Measurements from ENCODE around the gene GABBR2. TPM values are rescaled to one million over a fixed set of nuclear protein-coding genes. Genes with fewer than 3 reads are reported as not detected.

The GABBR2 gene
- total and polyA plus RNA-seq, 2 of the 8 experiments (the other 6 are each of a cell fraction or from before 2014, with no cell fraction given) = 0.50 to 1.2 TPM

- no peak overlapping the region for H4K5ac ChIP-seq (ENCODE audit: insufficient read length, low read depth, low read length)
- no peak overlapping the region for H3K4me2 ChIP-seq (ENCODE audit: insufficient read depth in 1 of 2, low read depth in 2 of 2, low read length in 2 of 2)
- H2BK5ac ChIP-seq (ENCODE audit: low read depth, low read length) = no peak overlapping the region
- POLR2A ChIA-PET (ENCODE audit: partially characterized antibody) = no interaction called here
- no peak overlapping the region for H3K56ac ChIP-seq (replicated peaks; ENCODE audit: insufficient read length, low read depth, low read length)
- H3K23me2 ChIP-seq (ENCODE audit: low read depth, low read length) = no peaks in the 10 kb centered on the region
- no peak overlapping the region for H2BK20ac ChIP-seq (ENCODE audit: low read length)
- H3K18ac ChIP-seq (ENCODE audit: extremely low read depth, low read length) = no peak overlapping the region
- no peak overlapping the region for H3K4me3 ChIP-seq (ENCODE audit: extremely low read depth in 1 of 4, insufficient read depth in 2 of 4, low read depth in 3 of 4, low read length in 4 of 4)
- H3K4ac ChIP-seq (replicated peaks; ENCODE audit: insufficient read length, low read depth, low read length) = no peak overlapping the region
- H2AK5ac ChIP-seq (ENCODE audit: low read depth, low read length) = no peak overlapping the region
- H4K20me1 ChIP-seq (replicated peaks in 1 of 2; ENCODE audit: control insufficient read depth in 1 of 2, insufficient read depth in 2 of 2, low read length in 2 of 2) = no peaks in the 10 kb centered on the region
- no peaks in the 10 kb centered on the region; a peak in 1 of 7 replicates for H3K4me1 ChIP-seq (replicated peaks in 1 of 4; ENCODE audit: control insufficient read depth in 3 of 4, insufficient read depth in 4 of 4, low read length in 3 of 4)
- no peak overlapping the region for H2BK12ac ChIP-seq (ENCODE audit: low read depth, low read length)
- H3K14ac ChIP-seq (ENCODE audit: insufficient read length) = no peak overlapping the region
- H3K27ac ChIP-seq (ENCODE audit: low read depth, low read length) = no peak overlapping the region
- H3K79me1 ChIP-seq (ENCODE audit: low read depth, low read length) = no peaks in the 10 kb centered on the region
- peaks cover 0 to 7% (median 0%) of the 10 kb centered on the region in 4 experiments; a peak in 4 of 7 replicates for H3K27me3 ChIP-seq (replicated peaks in 1 of 4; ENCODE audit: control insufficient read depth in 3 of 4, extremely low read depth in 1 of 4, insufficient read depth in 3 of 4, low read length in 3 of 4)
- H3K79me2 ChIP-seq (ENCODE audit: control insufficient read depth in 1 of 2, insufficient read depth in 2 of 2, low read length in 2 of 2) = no peaks in the 10 kb centered on the region
- no peaks in the 10 kb centered on the region for H3K9me3 ChIP-seq (ENCODE audit: insufficient read depth in 2 of 2, low read depth in 1 of 2, low read length in 1 of 2)
- DNase-seq (ENCODE audit: low read depth in 1 of 2, low spot score in 2 of 2) (no peak), FAIRE-seq (no peak)
- no peak overlapping the region for H2BK15ac ChIP-seq (ENCODE audit: low read length)
- CTCF ChIA-PET (ENCODE audit: partially characterized antibody) = interaction anchor here (0.9 to 2.8 kb wide), 11 partner anchors 11 to 462 kb away, joined by 3 to 16 read pairs (median 4); no protein-coding TSS in a partner anchor
- H3K36me3 ChIP-seq (ENCODE audit: control insufficient read depth in 2 of 4, insufficient read depth in 4 of 4, low read length in 3 of 4) = no peaks in the 10 kb centered on the region
- H4K91ac ChIP-seq (replicated peaks; ENCODE audit: insufficient read length, low read length) = no peak overlapping the region
- no peak overlapping the region for H3K23ac ChIP-seq (ENCODE audit: insufficient read length)
- no peak overlapping the region for H4K8ac ChIP-seq (ENCODE audit: extremely low read depth, insufficient read depth, low read length)
- no peak overlapping the region for H2BK120ac ChIP-seq (replicated peaks; ENCODE audit: low read depth, low read length)
- 81% methylated on average over 5 of the region's 5 CpGs; no CpG with 5 or more reads in 1 of the 2 experiments for WGBS, 2 experiments (ENCODE audit: extremely low coverage in 1 of 2, insufficient coverage in 1 of 2, insufficient read length in 1 of 2, insufficient replicate concordance in 2 of 2, low coverage in 1 of 2, low lambda C conversion rate in 2 of 2, missing lambda C conversion rate in 1 of 2)
- H3K9ac ChIP-seq (replicated peaks in 1 of 4; ENCODE audit: extremely low read depth in 1 of 4, low read depth in 3 of 4, low read length in 3 of 4) = no peak overlapping the region
- H2AFZ ChIP-seq (ENCODE audit: low read length) = no peak overlapping the region
- TF ChIP-seq PHF8 (conservative IDR thresholded peaks at IDR 0.05; ENCODE audit: low read depth, low read length) = no peak
- no peak for TF ChIP-seq EGR1 (IDR thresholded peaks at IDR 0.05; ENCODE audit: borderline replicate concordance, low read depth, low read length)
- no peak for TF ChIP-seq EZH2 (IDR thresholded peaks at IDR 0.05; ENCODE audit: low read depth, low read length, severe bottlenecking)
- TF ChIP-seq, protein P1, sequence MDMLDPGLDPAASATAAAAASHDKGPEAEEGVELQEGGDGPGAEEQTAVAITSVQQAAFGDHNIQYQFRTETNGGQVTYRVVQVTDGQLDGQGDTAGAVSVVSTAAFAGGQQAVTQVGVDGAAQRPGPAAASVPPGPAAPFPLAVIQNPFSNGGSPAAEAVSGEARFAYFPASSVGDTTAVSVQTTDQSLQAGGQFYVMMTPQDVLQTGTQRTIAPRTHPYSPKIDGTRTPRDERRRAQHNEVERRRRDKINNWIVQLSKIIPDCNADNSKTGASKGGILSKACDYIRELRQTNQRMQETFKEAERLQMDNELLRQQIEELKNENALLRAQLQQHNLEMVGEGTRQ (IDR thresholded peaks at IDR 0.05; ENCODE audit: low read length) = no peak
- no peak for TF ChIP-seq BRCA1 (IDR thresholded peaks at IDR 0.05; ENCODE audit: low read depth, low read length)
- TF ChIP-seq TAF1 (IDR thresholded peaks at IDR 0.05; ENCODE audit: low read depth, low read length) = no peak
- no peak for TF ChIP-seq YY1 (IDR thresholded peaks at IDR 0.05; ENCODE audit: low read depth, low read length)
- TF ChIP-seq RAD21 (IDR thresholded peaks at IDR 0.05 in 1 of 2, conservative IDR thresholded peaks at IDR 0.05 in 1 of 2; ENCODE audit: low read depth in 2 of 2, low read length in 2 of 2) = no peak
- no peak for TF ChIP-seq HDAC2 (IDR thresholded peaks at IDR 0.05; ENCODE audit: borderline replicate concordance in 1 of 2, low read depth in 2 of 2, low read length in 2 of 2)
- no peak for TF ChIP-seq RXRA (IDR thresholded peaks at IDR 0.05; ENCODE audit: insufficient read depth, low read depth, low read length)
- no peak for TF ChIP-seq JUN (IDR thresholded peaks at IDR 0.05; ENCODE audit: low read depth, low read length)
These were observed 16.2 kb upstream of the GABBR2 start for GRCh38 chr9:98724810-98725530.

Measured in H1 (cell line).